Measurements from ENCODE around the gene CHIA. TPM values are rescaled to one million over a fixed set of nuclear protein-coding genes. Genes with fewer than 3 reads are reported as not detected.

Gene CHIA
- polyA plus RNA-seq, 1 experiment = not detected

DNA sequence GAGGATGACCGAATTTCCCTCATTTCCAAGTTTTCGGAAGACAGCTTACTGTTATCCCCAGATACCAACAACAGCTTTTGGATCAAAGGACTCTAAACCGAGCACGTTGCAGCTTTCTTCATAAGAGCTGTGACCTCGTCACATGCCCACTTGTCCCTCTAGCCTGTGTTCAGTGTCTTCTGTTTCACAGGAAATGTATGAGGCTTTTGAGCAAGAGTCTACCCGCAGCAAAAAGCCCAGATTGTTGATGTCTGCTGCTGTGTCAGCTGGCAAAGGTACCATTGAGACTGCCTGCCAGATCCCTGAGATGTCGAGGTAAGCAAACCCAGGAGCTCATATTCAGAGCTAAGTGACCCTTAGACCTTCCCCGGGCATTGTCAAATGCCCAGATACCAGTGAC lies 39.1 kb upstream of the CHIA start:
- peaks cover 12% of the 10 kb centered on the region for H3K27me3 ChIP-seq (ENCODE audit: control insufficient read depth, insufficient read depth, low read length)
- no peak for TF ChIP-seq CTCF (IDR thresholded peaks at IDR 0.05; ENCODE audit: insufficient read depth, low read depth, low read length)
- H3K4me3 ChIP-seq (ENCODE audit: low read depth, low read length) = no peak overlapping the region
- no peak for DNase-seq (ENCODE audit: low read depth)
- ChIA-PET POLR2A (no interaction called here), CTCF (interaction anchor here (0.6 kb wide), 1 partner anchor 83 kb away, joined by 3 read pairs; no protein-coding TSS in a partner anchor)
- H3K36me3 ChIP-seq (ENCODE audit: control insufficient read depth, insufficient read depth, low read length) = no peaks in the 10 kb centered on the region

DNA sequence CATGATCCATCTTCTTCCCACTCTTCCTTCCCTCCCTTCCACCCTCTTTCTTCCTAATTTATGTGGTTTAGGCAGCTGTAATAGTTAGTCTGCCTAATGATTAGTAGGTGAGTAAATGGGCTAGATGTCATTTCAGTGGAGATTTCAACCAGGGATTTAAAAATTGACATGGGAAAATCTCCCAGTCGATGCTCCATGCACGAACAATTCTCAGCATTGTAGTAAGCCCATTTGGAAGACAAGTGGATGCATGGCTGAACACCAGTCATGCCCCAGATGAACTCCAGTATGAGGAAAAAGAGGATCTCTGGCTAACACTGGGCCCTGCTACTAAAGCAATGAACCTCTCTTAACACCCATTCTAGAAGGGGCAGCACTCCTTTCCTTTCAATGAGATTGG lies 37.9 kb upstream of the CHIA start:
- no peak for TF ChIP-seq CTCF (IDR thresholded peaks at IDR 0.05; ENCODE audit: insufficient read depth, low read depth, low read length)
- H3K4me3 ChIP-seq (ENCODE audit: low read depth, low read length) = no peak overlapping the region
- H3K36me3 ChIP-seq (ENCODE audit: control insufficient read depth, insufficient read depth, low read length) = no peaks in the 10 kb centered on the region
- ChIA-PET CTCF (interaction anchor here (1.7 kb wide), 1 partner anchor 21 kb away, joined by 5 read pairs; no protein-coding TSS in a partner anchor), POLR2A (no interaction called here)
- H3K27me3 ChIP-seq (ENCODE audit: control insufficient read depth, insufficient read depth, low read length) = peaks cover 14% of the 10 kb centered on the region
- no peak for DNase-seq (ENCODE audit: low read depth)

DNA sequence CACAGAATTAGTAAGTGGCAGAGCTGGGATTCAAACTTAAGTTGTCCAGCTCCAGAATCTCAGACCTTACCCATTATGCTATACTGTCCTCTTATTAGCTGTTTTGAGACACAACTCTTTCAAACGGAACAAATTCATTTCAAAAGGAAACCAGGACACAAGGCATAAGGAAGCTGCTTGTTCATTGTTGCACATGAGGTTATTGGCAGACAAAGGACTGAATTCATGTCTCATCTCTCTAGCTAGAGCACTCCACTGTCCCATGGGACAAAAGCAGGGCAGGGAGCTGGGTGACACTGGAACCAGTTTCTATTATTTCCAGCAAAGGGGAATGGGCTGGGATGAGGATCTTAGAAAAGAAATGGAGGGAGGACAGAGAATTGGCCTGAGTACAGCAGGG lies 36.8 kb upstream of the CHIA start:
- TF ChIP-seq CTCF (IDR thresholded peaks at IDR 0.05; ENCODE audit: insufficient read depth, low read depth, low read length) = no peak
- no peak for DNase-seq (ENCODE audit: low read depth)
- peaks cover 11% of the 10 kb centered on the region for H3K27me3 ChIP-seq (ENCODE audit: control insufficient read depth, insufficient read depth, low read length)
- ChIA-PET POLR2A (no interaction called here), CTCF (interaction anchor here (1.7 kb wide), 1 partner anchor 20 kb away, joined by 5 read pairs; no protein-coding TSS in a partner anchor)
- H3K36me3 ChIP-seq (ENCODE audit: control insufficient read depth, insufficient read depth, low read length) = no peaks in the 10 kb centered on the region
- no peak overlapping the region for H3K4me3 ChIP-seq (ENCODE audit: low read depth, low read length)

GRCh38 chr1:111256988-111257658 lies 33.5 kb upstream of the CHIA start:
- DNase-seq (ENCODE audit: low read depth) = no peak
- no peak for TF ChIP-seq CTCF (IDR thresholded peaks at IDR 0.05; ENCODE audit: insufficient read depth, low read depth, low read length)
- H3K4me3 ChIP-seq (ENCODE audit: low read depth, low read length) = no peak overlapping the region
- H3K27me3 ChIP-seq (ENCODE audit: control insufficient read depth, insufficient read depth, low read length) = peaks cover 8% of the 10 kb centered on the region
- ChIA-PET POLR2A (no interaction called here), CTCF (no interaction called here)
- no peaks in the 10 kb centered on the region for H3K36me3 ChIP-seq (ENCODE audit: control insufficient read depth, insufficient read depth, low read length)

DNA sequence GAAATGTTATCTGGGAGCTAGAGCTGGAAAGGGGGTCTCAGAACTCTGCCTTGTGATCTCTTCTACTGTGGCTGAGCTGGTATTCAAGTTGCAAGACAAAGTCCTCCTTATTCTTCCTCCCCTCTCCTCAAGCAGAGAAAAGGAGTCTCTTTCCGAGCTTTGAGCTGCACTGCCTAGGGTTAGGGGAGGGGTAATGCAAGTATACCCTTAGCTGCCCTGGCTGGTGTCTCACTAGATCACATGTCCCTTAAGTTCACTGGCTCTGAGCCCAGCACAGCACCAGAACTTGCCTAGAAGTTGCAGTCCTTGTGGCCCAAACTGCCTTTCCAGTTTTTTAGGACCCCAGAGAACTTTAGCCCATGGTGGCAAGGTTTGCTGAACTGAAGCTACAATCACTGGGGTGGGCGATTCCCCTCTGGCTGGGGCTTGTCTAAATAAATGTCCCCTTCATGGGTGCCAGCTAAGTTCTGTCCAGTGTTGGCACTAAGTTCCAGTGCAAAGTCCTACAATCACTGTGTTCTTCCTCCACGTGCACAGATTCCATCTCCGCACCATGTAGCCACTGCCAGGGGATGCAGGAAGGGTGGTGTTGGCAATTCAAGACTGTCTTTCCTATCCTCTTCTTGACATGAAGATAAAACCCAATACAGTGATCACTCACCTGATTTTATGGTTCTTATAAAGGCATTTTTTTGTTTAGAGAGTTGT lies 22.7 kb upstream of the CHIA start:
- DNase-seq (ENCODE audit: low read depth) = no peak
- POLR2A ChIA-PET = no interaction called here
- TF ChIP-seq CTCF (IDR thresholded peaks at IDR 0.05; ENCODE audit: insufficient read depth, low read depth, low read length) = no peak
- no peaks in the 10 kb centered on the region for H3K36me3 ChIP-seq (ENCODE audit: control insufficient read depth, insufficient read depth, low read length)
- CTCF ChIA-PET = interaction anchor here (0.6 kb wide), 1 partner anchor 123 kb away, joined by 3 read pairs; no protein-coding TSS in a partner anchor
- H3K4me3 ChIP-seq (ENCODE audit: low read depth, low read length) = no peak overlapping the region
- peaks cover 14% of the 10 kb centered on the region for H3K27me3 ChIP-seq (ENCODE audit: control insufficient read depth, insufficient read depth, low read length)
